Measurements from ENCODE around the gene OPRPN. TPM values are rescaled to one million over a fixed set of nuclear protein-coding genes. Genes with fewer than 3 reads are reported as not detected.

The OPRPN gene
- total RNA-seq: not detected in 3 replicates

GRCh38 chr4:70397580-70397979 lies at the start of gene OPRPN:
Gene OPRPN (plus strand): TSS chr4:70397940. CDS start chr4:70399286, 1,346 bp downstream.
- peaks cover 2% of the 10 kb centered on the region for H3K27me3 Mint-ChIP-seq (ENCODE audit: low read depth)
- H3K36me3 Mint-ChIP-seq: no peaks in the 10 kb centered on the region
- no peak within 1 kb of the TSS for H3K4me3 Mint-ChIP-seq
- H3K9me3 Mint-ChIP-seq: no peaks in the 10 kb centered on the region
- TF ChIP-seq CTCF (IDR thresholded peaks at IDR 0.05; ENCODE audit: unreplicated experiment): no peak
- H3K27ac Mint-ChIP-seq: no peak within 1 kb of the TSS
- no peaks in the 10 kb centered on the region for H3K4me1 Mint-ChIP-seq
- DNase-seq (ENCODE audit: low spot score in 2 of 2, unreplicated experiment in 2 of 2): no peak

GRCh38 chr4:70356185-70356584 lies 41.6 kb upstream of the OPRPN start:
- Mint-ChIP-seq H3K9me3 (no peaks in the 10 kb centered on the region), H3K36me3 (no peaks in the 10 kb centered on the region), H3K27me3 (ENCODE audit: low read depth) (peaks cover 6% of the 10 kb centered on the region), H3K4me3 (no peak overlapping the region), H3K4me1 (peaks cover 1% of the 10 kb centered on the region), H3K27ac (no peak overlapping the region)
- no peak for TF ChIP-seq CTCF (IDR thresholded peaks at IDR 0.05; ENCODE audit: unreplicated experiment)
- DNase-seq (ENCODE audit: low spot score in 2 of 2, unreplicated experiment in 2 of 2): no peak

GRCh38 chr4:70359115-70359661 lies 38.6 kb upstream of the OPRPN start:
- no peak for DNase-seq (ENCODE audit: low spot score in 2 of 2, unreplicated experiment in 2 of 2)
- Mint-ChIP-seq H3K4me3 (no peak overlapping the region), H3K27me3 (ENCODE audit: low read depth) (no peaks in the 10 kb centered on the region), H3K4me1 (peaks cover 1% of the 10 kb centered on the region), H3K9me3 (no peaks in the 10 kb centered on the region), H3K27ac (no peak overlapping the region), H3K36me3 (no peaks in the 10 kb centered on the region)
- no peak for TF ChIP-seq CTCF (IDR thresholded peaks at IDR 0.05; ENCODE audit: unreplicated experiment)

- no peaks in the 10 kb centered on the region for H3K27me3 Mint-ChIP-seq (ENCODE audit: low read depth)
- H3K27ac Mint-ChIP-seq: no peak within 1 kb of the TSS
- no peak within 1 kb of the TSS for H3K4me3 Mint-ChIP-seq
- H3K9me3 Mint-ChIP-seq: no peaks in the 10 kb centered on the region
- peaks cover 6% of the 10 kb centered on the region for H3K4me1 Mint-ChIP-seq
- H3K36me3 Mint-ChIP-seq: no peaks in the 10 kb centered on the region
- no peak for DNase-seq (ENCODE audit: low spot score in 2 of 2, unreplicated experiment in 2 of 2)
- TF ChIP-seq CTCF (IDR thresholded peaks at IDR 0.05; ENCODE audit: unreplicated experiment): no peak
These were observed 37.3 kb upstream of the OPRPN start, which contains the start of gene SMR3A for GRCh38 chr4:70360460-70360859. Gene SMR3A (plus strand): TSS chr4:70360760. CDS start chr4:70362116, 1,356 bp downstream.

- Mint-ChIP-seq H3K4me3 (no peak overlapping the region), H3K27ac (no peak overlapping the region), H3K27me3 (ENCODE audit: low read depth) (peaks cover 3% of the 10 kb centered on the region), H3K9me3 (peaks cover 3% of the 10 kb centered on the region), H3K36me3 (no peaks in the 10 kb centered on the region), H3K4me1 (peaks cover 9% of the 10 kb centered on the region)
- no peak for TF ChIP-seq CTCF (IDR thresholded peaks at IDR 0.05; ENCODE audit: unreplicated experiment)
- no peak for DNase-seq (ENCODE audit: low spot score in 2 of 2, unreplicated experiment in 2 of 2)
These were observed 33.7 kb upstream of the OPRPN start for GRCh38 chr4:70364002-70364401.

GRCh38 chr4:70365479-70365878 lies 32.3 kb upstream of the OPRPN start:
- peaks cover 3% of the 10 kb centered on the region for H3K9me3 Mint-ChIP-seq
- H3K4me1 Mint-ChIP-seq: peaks cover 8% of the 10 kb centered on the region
- H3K36me3 Mint-ChIP-seq: no peaks in the 10 kb centered on the region
- H3K27ac Mint-ChIP-seq: no peak overlapping the region
- no peak for DNase-seq (ENCODE audit: low spot score in 2 of 2, unreplicated experiment in 2 of 2)
- H3K4me3 Mint-ChIP-seq: no peak overlapping the region
- TF ChIP-seq CTCF (IDR thresholded peaks at IDR 0.05; ENCODE audit: unreplicated experiment): no peak
- H3K27me3 Mint-ChIP-seq (ENCODE audit: low read depth): peaks cover 3% of the 10 kb centered on the region
